ENCODE data around the gene DBN1. TPM values are rescaled to one million over a fixed set of nuclear protein-coding genes. Genes with fewer than 3 reads are reported as not detected.
A peak's percentile ranks its signal among the peaks of the same experiment; 100 is the strongest.

Gene DBN1
- polyA plus RNA-seq, 2 of the 4 experiments (the other 2 are of a cell fraction) = 47.7 to 107 TPM

GRCh38 chr5:177447611-177448243 lies 25.7 kb downstream of the DBN1 start:
- TF ChIP-seq POLR2A (IDR thresholded peaks at IDR 0.05; ENCODE audit: low read length) = peak; percentile 64
- peak; percentile 87 for TF ChIP-seq ESRRA (IDR thresholded peaks at IDR 0.05; ENCODE audit: borderline replicate concordance, low read length)
- TF ChIP-seq ATOH8 (CRISPR knock-in tag; IDR thresholded peaks at IDR 0.05; ENCODE audit: low read depth) = peak; percentile 56; the same call in 1 of the 2 replicates
- TF ChIP-seq BHLHE40 (IDR thresholded peaks at IDR 0.05; ENCODE audit: low read depth, low read length) = peak; percentile 62
- peak; percentile 90; the same call in 1 of the 2 replicates for TF ChIP-seq MYC (IDR thresholded peaks at IDR 0.05; ENCODE audit: borderline replicate concordance, low read length)
- no peak for TF ChIP-seq POLR2AphosphoS2 (conservative IDR thresholded peaks at IDR 0.05; ENCODE audit: low read length)
- TF ChIP-seq FOSL2 (IDR thresholded peaks at IDR 0.05) = peak; percentile 22; the same call in 1 of the 2 replicates
- TF ChIP-seq FOSL2 (CRISPR knock-in tag; IDR thresholded peaks at IDR 0.05) = peak; percentile 76
- no peak for TF ChIP-seq CHD4 (IDR thresholded peaks at IDR 0.05; ENCODE audit: borderline replicate concordance)
- no peak for TF ChIP-seq BCL3 (IDR thresholded peaks at IDR 0.05)
- peak; percentile 79 for TF ChIP-seq E2F6 (IDR thresholded peaks at IDR 0.05; ENCODE audit: borderline replicate concordance, low read depth)
- TF ChIP-seq MAX (IDR thresholded peaks at IDR 0.05) = peak; percentile 89
- peak; percentile 36; the same call in 1 of the 2 replicates for TF ChIP-seq JUNB (IDR thresholded peaks at IDR 0.05)
- TF ChIP-seq JUN (IDR thresholded peaks at IDR 0.05) = peak in 1 of 2 experiments; percentile 57; a peak in 1 of 5 replicates
- peak; percentile 97 for TF ChIP-seq MAFK (IDR thresholded peaks at IDR 0.05; ENCODE audit: partially characterized antibody)
- peak overlapping the region; percentile 86 for H3K4me3 ChIP-seq
- ChIA-PET CTCF (interaction anchor here (0.7 to 25.5 kb wide), 14 partner anchors 5 to 334 kb away, joined by 3 to 871 read pairs (median 10); partner anchors contain the start of genes F12, GRK6, PDLIM7 and PFN3), POLR2A (interaction anchor here (1.1 to 3.5 kb wide), 7 partner anchors 9 to 57 kb away, joined by 3 to 41 read pairs (median 9); partner anchors contain the start of genes GRK6 and PDLIM7)
- H3K9me3 ChIP-seq = no peaks in the 10 kb centered on the region
- peak; percentile 84 to 88 for DNase-seq (ENCODE audit: low read depth in 1 of 2, low spot score in 1 of 2)
- peak overlapping the region; percentile 96 for H3K4me2 ChIP-seq
- peaks cover 21% of the 10 kb centered on the region for H3K4me1 ChIP-seq
- H3K27ac ChIP-seq = peak overlapping the region; percentile 95 to 98
- ATAC-seq = peak; percentile 58 to 77
- FAIRE-seq = no peak
- WGBS (ENCODE audit: missing lambda C conversion rate) = under 1% methylated on average over 20 of the region's 23 CpGs

GRCh38 chr5:177447066-177447610 lies 26.3 kb downstream of the DBN1 start:
- WGBS (ENCODE audit: missing lambda C conversion rate) = 4% methylated on average over 7 of the region's 52 CpGs
- H3K4me2 ChIP-seq = peak overlapping the region; percentile 96
- ChIA-PET CTCF (interaction anchor here (1.0 to 25.5 kb wide), 9 partner anchors 6 to 334 kb away, joined by 4 to 871 read pairs (median 15); partner anchors contain the start of genes F12, GRK6, PDLIM7 and PFN3), POLR2A (interaction anchor here (1.1 to 3.5 kb wide), 7 partner anchors 9 to 57 kb away, joined by 3 to 41 read pairs (median 9); partner anchors contain the start of genes GRK6 and PDLIM7)
- peak overlapping the region; percentile 95 to 98 for H3K27ac ChIP-seq
- H3K9me3 ChIP-seq = no peaks in the 10 kb centered on the region
- FAIRE-seq (no peak), DNase-seq (ENCODE audit: low read depth in 1 of 2, low spot score in 1 of 2) (peak; percentile 64 to 77), ATAC-seq (peak; percentile 45)
- TF ChIP-seq E2F6 (IDR thresholded peaks at IDR 0.05; ENCODE audit: borderline replicate concordance, low read depth) (0 out of 2 replicates have a peak, but pooled peaks have one; percentile 40), JUN (IDR thresholded peaks at IDR 0.05) (peak in 1 of 2 experiments; percentile 22; a peak in 2 of 5 replicates), MAZ (IDR thresholded peaks at IDR 0.05; ENCODE audit: borderline replicate concordance, low read depth, low read length) (no peak)
- H3K4me3 ChIP-seq = peak overlapping the region; percentile 86
- H3K4me1 ChIP-seq = peaks cover 21% of the 10 kb centered on the region

All from A549 (cell line).